GM04504 (cell line): Measurements from ENCODE around the gene HMGCS1.
"Not testable (repeated sequence)": the region's sequence is repeated elsewhere in the genome, so short reads cannot be mapped to it uniquely, and the experiment has no call there.

Experiments
- DNase-seq: peaks from one replicate; pipeline ENCODE4 v3.0.0-alpha.2; 2012; ENCODE audit warnings: low read depth

Gene HMGCS1

DNA sequence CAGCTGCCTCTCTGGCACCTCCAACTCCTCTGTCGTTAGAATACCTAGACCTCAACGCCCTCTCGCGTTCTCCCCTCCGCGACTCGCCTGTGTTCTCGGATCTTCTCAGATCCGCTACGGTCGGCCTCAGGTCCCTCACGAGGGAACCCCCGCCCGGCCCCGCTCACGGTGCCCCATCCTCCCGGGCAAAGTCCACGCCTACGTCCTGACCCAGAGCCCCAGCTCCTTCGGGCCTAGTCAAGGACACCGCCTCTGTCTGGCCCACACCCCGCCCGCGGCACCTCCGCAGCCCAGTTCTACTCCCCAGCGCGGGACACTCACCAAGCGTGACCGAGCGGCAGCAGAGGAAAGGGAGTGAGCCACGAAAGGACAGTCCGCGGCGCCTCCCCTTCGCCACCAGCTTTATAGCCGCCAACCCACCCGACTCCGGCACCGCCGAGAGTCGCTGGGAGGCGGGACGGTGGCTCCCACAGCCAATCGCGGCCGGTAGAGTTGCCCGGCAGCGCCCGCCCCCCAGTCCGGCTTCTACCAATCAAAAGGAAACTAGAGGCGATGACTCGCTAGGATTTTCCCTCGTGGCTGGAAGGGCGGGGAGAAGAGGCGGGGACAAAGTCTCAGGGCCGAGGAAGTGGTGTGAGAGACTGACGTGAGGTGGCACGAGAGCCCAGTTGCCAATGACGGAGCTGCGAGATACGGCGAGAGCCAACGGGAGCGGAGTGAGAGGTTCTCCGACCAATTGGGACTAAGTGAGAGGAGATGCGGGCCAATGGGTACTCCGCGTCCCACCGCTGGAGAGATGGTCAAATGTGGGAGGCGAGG lies at the start of gene HMGCS1:
TSS of gene HMGCS1 (minus strand) at position 378 of the 819 bp plus-strand sequence. CDS start 14,447 bp downstream, outside the sequence.
- DNase-seq, result peak; percentile 99

DNA sequence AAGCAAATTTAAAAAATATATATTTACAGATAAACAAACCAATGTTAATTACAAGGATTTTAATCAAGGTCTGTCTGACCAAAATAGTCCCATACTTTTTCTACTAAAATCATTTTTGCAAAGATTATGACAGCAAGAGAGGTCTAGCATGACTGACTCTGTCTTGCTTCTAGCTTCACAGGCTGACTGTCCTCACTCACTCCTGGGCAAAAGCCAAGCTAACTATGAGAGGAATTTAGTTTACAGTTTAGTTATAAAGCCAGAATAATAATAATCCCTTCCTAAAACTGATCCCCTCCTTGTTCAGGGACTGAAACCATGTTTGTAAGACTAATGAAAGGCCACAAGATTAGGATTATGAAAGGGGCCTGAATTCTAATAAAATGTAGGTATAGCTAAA lies 45.5 kb upstream of the HMGCS1 start:
- no peak for DNase-seq

DNA sequence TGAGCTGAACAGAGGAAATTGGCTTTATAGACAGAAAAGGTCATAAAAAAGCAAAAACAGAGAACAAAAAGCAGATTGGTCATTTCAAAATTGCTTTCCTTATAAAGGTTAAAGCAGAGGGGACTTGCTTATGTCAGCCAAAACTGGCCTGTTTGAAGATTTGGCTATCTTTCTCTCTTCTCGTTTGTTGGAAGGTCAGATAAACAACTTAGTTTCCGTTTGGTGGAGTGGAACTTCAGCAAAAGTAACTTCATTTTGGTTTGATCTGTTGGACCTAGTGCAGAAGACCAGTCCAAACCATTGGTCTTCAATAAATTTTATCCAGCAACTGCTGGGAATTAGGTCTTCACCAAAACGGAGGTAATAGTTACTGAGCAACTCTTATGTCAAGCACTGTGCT lies 45.1 kb upstream of the HMGCS1 start:
- no peak for DNase-seq

DNA sequence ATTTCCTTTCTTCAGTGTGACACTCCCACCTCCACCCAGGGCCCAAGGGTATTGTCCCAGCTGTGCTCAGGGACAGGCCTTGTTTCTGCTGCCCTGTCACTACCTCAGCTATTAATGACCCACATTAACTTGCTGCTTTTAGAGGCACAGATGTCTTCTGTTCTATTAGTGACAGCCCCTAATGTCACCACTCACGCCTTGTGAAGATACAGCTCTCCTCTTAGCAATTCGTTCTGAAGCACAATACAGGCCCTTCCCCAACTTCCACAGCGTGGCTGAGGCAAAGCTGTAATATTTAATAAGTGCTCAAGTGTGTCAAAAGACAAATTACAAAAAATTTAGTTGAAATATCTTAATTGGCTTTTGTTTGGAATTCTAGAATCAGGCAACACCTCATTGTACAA lies 44.7 kb upstream of the HMGCS1 start:
- DNase-seq, result no peak

DNA sequence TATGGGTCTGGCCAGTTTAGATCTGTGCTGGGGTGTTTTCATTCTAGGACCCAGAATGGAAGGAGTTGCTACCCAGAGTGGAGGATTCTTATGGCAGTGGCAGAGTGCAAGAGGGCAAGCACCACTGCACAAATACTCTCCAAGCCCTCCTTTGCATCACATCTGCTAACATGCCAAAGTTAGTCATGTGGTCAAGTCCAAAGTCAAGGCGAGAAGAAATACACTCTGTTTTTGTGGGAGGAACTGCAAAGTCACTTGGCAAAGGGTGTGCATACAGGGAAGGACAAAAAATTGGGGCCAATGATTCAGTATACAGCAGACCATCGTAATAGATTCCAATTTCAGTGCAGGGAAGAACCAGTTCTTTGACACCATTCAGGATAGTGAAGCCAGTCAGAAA lies 43.9 kb upstream of the HMGCS1 start:
- no peak for DNase-seq

DNA sequence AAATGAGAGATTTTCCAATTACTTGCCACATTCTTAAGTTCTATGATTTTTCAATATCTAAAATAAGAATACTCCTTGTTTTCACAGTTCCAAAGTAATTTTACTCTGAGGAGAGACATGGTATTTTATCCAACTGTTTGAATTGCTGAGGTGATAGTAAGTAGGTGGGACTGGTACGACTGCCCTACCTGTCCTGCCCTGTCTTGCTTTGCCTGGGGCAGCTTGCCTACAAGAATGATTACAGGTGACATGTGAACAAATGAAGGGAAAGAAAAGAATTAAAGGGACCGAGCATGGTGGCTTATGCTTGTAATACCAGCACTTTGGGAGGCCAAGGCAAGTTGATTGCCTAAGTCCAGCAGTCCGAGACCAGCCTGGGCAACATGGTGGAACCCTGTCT lies 41.6 kb upstream of the HMGCS1 start:
- DNase-seq, result no peak

DNA sequence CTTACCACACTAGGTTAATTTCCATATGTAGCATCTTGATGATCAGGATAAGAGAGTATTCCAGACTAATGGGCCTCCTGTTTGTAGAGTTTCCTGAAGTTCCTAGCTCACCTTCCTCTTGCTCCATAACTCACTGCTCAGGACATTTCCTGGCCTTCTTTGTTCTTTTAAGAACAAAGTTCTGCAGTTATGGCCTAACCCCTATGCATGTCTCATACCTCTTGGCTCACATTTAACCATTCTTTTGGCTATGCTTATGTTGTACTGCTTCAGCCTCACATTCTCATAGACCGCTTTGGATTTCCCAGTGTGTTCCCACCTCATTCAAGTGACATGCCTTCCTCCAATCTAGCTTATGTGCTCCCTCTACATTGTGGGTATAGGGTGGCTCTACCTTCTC lies 40.5 kb upstream of the HMGCS1 start:
- DNase-seq, result no peak

DNA sequence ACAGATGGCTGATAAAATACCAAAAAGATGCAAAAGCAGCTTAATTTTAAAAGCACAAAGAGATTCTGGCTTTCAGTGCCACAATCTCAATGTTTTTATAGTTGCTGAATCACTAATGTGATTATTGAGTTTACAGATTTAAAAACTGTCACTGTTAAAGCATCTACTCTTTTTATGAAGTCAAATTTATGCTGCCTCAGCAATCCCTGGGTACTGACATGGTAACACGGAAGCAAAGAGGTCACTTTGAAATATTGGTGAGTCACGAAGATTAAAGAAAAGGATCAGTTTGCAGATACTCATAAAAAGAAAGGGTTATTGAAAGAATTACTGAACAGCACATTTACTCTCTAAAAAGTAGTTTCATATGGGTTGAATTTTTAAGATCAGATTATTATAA lies 39.7 kb upstream of the HMGCS1 start:
- no peak for DNase-seq

DNA sequence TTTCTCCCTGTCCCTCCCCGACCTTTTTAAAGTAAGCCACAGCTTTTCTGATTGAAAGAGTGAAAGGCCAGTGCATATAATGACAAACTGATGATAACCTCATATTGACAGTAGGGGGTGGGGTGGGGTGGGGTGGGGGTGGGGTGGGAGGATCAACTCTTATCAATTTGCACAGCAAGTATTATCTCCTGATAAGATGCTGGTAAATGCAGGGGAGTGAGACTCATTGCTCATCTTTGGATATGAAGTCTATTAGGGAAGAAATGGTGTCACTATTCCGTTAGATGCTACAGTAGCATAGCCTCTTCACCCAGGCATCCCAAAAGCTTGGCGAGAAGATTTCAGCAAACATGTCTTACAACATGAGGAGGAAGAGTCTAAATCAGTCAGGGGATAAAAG lies 38.9 kb upstream of the HMGCS1 start:
- DNase-seq, result no peak

DNA sequence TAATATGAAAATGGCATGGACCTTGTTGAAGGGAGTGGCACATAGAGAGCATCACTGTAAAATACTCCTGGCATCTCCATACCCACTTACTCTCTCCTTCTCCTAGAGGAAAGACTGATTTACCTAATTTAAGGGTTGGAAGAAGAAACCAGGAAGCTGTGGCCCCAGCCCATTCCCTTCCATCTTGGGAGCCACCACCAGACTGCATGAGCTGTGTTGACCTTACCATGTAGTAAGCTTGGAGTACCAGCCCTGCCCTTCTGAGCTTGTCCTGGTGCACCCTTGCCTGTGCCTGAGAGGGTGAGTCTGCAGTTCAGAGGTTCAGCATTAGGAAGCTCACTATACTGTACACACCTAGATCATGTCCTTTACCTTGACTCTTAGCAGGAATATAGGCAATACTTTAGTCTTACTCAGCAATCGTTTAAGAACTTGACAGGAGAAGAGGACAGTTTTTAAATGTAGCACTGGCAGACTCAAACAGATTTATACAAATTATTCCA lies 35.7 kb upstream of the HMGCS1 start:
- DNase-seq, result no peak

DNA sequence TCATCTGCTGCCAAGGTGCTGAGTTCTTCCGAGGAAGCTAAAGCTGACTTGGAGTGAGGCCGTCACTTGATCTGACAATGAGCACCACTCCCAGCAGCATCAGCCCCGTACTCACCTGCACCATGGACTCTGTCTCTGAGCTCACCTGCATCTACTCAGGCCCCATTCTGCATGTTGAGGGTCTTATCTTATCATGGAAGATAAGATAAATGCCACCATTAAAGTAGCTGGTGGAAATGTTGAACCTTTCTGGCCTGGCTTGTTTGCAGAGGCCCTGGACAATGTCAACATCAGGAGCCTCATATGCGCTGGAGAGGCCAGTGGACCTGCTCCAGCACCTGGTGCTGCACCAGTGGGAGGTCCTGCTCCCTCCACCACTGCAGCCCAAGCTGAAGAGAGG lies 35.0 kb upstream of the HMGCS1 start:
- DNase-seq, result no peak

DNA sequence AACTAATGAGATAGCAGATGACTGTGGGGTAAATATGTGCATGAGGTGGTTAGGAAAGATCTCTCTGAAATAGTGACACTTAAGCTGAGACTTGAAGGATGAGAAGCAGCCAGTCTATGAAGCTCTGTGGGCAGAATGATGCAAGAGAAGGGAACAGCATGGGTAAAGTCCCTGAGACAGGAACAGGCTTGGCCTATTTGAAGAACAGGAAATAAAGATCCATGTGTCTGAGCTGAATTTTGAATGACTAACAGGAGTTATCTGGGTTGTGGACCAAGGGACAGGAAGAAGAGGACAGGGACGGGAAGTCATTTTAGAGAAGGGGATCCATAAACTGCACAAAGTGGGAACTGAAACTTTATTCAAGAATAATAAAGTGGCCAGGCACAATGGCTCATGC lies 25.6 kb upstream of the HMGCS1 start:
- DNase-seq, result no peak

DNA sequence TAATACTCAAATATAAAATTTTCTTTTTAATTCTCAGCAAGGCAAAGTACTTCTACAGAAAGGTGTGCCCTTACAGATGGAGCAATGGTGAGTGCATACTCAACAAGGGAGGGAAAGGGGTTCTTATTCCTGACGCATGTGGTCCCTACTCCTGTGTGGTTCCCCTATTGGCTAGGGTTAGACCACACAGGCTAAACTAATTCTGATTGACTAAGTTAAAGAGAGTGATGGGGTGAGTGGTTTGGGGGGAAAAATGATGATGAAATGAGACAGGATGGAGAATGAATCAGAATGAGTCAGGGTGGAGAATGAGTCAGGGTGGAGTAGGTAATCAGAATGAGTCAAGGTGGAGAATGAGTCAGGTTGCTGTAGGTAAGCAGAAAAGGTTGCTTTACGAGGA lies 22.9 kb upstream of the HMGCS1 start:
- no peak for DNase-seq

DNA sequence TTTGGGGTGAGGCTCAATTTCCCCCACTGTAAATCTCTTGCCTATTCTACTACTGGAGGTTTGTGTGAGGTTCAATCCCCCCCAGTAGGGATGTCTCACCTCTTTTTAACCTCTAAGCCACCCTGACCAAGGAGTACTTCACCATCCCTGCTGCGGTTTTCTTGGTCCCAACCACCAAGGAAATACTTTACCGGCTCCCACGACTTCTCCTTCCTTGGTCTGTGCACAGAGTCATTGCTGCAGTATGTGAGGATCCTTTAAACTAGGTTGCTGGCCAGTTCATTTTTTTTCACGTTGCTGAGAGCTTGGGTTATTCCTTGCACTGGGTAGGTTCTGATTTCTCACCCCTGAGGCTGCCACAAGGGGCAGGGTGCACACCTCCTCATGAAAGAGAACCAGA lies 22.5 kb upstream of the HMGCS1 start:
- DNase-seq, result no peak

DNA sequence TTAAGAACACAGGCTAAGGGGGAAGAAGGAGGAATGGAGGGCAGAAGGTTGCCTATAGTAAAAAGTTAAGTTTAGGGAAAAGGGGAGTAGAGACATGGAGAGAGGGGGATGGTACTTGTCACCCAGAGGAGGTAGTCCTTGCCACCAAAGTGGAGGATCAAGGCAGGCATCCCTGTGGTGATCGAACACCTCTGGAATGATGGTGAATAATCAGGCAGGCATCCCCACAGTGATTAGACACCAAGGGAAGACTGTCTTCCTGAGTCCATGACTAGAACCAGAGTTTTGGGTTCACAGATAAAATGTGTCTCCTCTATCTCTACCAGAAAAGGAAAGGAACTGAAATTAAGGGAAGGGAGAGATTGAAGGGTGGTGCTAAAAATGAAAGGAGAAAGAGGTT lies 19.2 kb upstream of the HMGCS1 start:
- DNase-seq, result no peak

DNA sequence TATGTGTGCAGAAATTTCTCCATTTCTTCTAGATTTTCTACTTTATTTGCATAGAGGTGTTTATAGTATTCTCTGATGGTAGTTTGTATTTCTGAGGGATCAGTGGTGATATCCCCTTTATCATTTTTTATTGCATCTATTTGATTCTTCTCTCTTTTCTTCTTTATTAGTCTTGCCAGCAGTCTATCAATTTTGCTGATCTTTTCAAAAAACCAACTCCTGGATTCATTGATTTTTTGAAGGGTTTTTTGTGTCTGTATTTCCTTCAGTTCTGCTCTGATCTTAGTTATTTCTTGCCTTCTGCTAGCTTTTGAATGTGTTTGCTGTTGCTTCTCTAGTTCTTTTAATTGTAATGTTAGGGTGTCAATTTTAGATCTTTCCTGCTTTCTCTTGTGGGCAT lies 12.4 kb upstream of the HMGCS1 start:
- not testable (repeated sequence) for DNase-seq

DNA sequence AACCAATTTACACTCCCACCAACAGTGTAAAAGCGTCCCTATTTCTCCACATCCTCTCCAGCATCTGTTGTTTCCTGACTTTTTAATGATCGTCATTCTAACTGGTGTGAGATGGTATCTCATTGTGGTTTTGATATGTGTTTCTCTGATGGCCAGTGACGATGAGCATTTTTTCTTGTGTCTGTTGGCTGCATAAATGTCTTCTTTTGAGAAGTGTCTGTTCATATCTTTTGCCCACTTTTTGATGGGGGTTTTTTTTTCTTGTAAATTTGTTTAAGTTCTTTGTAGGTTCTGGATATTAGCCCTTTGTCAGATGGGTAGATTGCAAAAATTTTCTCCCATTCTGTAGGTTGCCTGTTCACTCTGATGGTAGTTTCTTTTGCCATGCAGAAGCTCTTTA lies 10.3 kb upstream of the HMGCS1 start:
- not testable (repeated sequence) for DNase-seq

DNA sequence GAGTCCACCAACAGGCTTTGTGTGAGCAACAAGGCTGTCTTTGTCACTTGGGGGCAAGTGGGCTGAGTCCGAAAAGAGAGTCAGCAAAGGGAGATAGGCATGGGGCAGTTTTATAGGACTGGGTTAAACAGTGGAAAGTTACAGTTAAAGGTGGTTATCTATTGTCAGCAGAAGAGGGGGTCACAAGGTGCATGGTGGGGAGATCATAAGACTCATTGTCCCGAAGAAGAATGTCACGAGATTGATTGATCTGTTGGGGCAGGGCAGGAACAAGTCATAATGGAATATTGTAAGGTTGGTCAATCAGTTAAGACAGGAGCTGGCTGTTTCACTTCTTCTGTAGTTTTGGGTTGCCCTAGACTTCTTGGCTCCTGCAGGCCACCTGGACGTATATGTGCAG lies 7.6 kb upstream of the HMGCS1 start:
- no peak for DNase-seq

DNA sequence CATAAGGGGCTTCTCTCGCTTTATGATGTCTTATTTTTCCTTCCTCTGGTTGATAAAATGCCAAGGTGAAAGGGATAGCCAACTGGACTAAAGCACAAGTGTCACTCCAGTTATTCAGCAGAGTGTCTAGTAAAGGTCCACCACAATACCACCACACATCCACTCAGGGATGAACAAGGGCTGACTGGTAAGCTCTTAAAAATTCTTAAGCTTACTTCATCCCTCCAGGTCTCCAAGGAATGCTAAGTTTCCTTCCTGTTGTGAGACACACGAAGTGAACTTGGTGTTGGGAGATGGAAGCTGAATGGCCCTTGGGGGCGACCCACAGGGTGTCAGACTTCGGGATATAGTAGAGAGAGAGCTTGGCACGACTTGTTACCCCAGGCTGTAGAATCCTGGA lies 3.2 kb upstream of the HMGCS1 start:
- no peak for DNase-seq

DNA sequence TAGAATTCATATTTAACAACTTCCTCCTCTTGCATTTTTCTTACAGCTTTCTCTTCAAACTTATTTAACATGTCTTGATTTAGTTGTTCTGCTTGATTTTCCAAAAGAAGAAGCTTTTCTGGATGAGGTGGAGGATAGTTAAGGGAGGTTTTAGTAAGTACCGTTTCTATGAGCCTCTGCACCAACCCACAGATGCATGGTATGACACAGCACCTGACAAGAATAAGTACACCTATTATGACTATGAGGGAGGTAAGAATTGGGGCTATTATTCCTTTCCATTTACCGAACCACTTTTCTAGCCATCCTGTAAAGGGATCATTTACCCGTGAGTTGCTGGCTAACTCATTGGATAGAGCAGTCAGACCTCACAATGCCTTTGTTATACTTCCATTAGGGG lies 2.5 kb upstream of the HMGCS1 start:
- DNase-seq, result no peak

DNA sequence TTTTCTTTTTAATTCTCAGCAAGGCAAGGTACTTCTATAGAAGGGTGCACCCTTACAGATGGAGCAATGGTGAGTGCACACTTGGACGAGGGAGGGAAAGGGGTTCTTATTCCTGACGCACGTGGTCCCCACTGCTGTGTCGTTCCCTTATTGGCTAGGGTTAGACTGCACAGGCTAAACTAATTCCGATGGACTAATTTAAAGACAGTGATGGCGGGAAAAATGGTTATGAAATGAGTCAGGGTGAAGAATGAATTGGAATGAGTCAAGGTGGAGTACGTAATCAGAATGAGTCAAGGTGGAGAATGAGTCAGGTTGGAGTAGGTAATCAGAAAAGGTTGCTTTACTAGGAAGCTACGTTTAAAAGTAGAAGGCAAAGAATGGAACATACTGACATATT lies 2.1 kb upstream of the HMGCS1 start:
- DNase-seq, result no peak

DNA sequence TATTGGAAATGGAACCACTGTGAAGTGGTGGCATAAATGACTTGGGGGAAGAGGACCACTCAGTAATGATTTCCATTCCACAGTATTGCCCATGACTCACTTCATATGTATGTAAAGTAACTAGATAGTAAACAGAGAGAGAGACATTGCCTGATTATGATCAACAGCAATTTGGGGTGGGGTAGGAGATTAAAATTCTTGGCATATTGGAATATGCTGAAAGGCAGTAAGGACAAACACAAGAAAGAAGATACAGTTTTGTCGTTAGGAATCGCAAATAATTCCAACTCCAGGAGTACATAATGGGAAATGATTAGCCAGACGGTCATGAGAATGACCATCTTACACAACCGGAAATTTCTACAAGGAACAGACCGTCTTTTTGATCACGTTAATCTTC lies 1.5 kb upstream of the HMGCS1 start:
- no peak for DNase-seq

DNA sequence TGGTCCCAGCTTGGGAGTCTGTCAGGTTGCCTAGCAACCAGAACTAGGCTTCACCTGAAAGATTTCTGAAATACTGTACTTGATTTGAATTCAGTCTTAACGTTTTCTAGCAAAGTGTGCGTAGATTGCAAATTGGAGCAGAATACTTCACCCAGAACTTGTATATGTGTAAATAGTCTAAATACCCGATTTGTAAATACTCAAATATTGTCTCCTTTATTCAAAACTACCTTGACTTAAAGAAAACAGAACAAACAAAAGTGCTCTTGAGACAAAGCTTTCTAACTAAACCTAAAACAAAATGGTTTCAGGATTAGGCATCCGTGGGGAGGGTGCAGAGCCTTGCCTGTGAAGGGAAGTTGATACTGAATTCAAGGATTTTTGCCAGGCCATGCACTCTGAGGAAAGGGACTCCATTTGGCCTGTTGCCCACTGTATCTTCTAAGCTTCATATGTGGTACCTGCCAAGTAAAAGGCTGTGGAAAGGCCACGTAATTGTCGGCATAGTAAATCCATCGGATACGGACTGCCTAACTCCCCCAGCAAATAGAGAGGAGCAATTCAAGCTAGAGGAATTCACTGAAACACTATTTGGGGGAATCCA lies 744 bp upstream of the HMGCS1 start:
- DNase-seq, result no peak

DNA sequence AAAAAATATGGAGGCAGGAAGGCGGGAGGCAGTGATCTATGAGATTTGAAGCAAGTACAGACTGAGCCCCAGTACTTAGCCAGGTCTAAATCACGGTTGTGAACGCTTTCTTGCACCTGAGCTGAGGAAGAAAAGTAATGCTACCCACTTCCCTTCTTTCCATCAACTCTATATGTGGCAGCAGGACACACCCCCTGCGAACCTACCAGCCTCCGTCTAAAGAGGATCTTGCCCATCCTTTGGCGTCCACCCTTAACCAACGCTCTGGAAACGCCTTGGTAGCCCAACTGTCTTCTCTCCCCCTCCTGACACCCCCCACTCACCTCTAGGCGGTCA lies 545 bp downstream of the HMGCS1 start:
- no peak for DNase-seq
